ENCODE data around the gene FSTL5.

The FSTL5 gene

GRCh38 chr4:161907590-161907955 lies 256.2 kb downstream of the FSTL5 start:
- H4K91ac ChIP-seq (ENCODE audit: low read depth, low read length, poor library complexity): no peak overlapping the region
- H2AK5ac ChIP-seq (ENCODE audit: low read depth, low read length): no peak overlapping the region
- H3K9ac ChIP-seq (ENCODE audit: low read depth, low read length, poor library complexity): no peak overlapping the region
- H2BK15ac ChIP-seq (ENCODE audit: low read length): no peak overlapping the region
- H2BK5ac ChIP-seq (ENCODE audit: low read length): no peak overlapping the region
- no peak overlapping the region for H3K18ac ChIP-seq (ENCODE audit: low read length)
- H3K4me2 ChIP-seq (ENCODE audit: insufficient read depth, low read length, poor library complexity, severe bottlenecking): no peak overlapping the region
- H2BK120ac ChIP-seq (ENCODE audit: low read depth, low read length): no peak overlapping the region
- no peak overlapping the region for H3K4me3 ChIP-seq (ENCODE audit: low read length in 2 of 2)
- DNase-seq (ENCODE audit: low spot score): no peak
- H3K4me1 ChIP-seq (ENCODE audit: control insufficient read depth in 2 of 2, insufficient read depth in 1 of 2, low read depth in 1 of 2, low read length in 2 of 2): no peaks in the 10 kb centered on the region
- no peak overlapping the region for H4K8ac ChIP-seq (ENCODE audit: low read depth, low read length)
- WGBS, 2 donors (ENCODE audit: extremely low coverage in 2 of 2, insufficient read length in 2 of 2, insufficient replicate concordance in 1 of 2): no CpG with 5 or more reads among the region's 2 CpGs
- no peak overlapping the region for H3K14ac ChIP-seq (ENCODE audit: low read length)
- no peaks in the 10 kb centered on the region for H3K36me3 ChIP-seq (replicated peaks in 1 of 2; ENCODE audit: control insufficient read depth in 2 of 2, insufficient read depth in 2 of 2, low read length in 2 of 2)
- H3K27me3 ChIP-seq (ENCODE audit: control insufficient read depth in 3 of 3, insufficient read depth in 3 of 3, low read depth in 1 of 3, low read length in 3 of 3): no peaks in the 10 kb centered on the region
- no peak overlapping the region for H2AFZ ChIP-seq (ENCODE audit: low read length)
- H3K9me3 ChIP-seq (replicated peaks in 1 of 2; ENCODE audit: control insufficient read depth in 2 of 2, insufficient read depth in 1 of 2, low read depth in 1 of 2, low read length in 2 of 2): no peaks in the 10 kb centered on the region
- H2BK12ac ChIP-seq (ENCODE audit: low read length): no peak overlapping the region
- no peak overlapping the region for H3K23ac ChIP-seq (ENCODE audit: low read depth, low read length, poor library complexity)
- no peak overlapping the region for H3K27ac ChIP-seq (replicated peaks; ENCODE audit: low read length)
- H3K79me1 ChIP-seq (ENCODE audit: low read depth, low read length): no peaks in the 10 kb centered on the region
- H3K4ac ChIP-seq (ENCODE audit: low read length): no peak overlapping the region

- H3K4me3 ChIP-seq (ENCODE audit: low read length in 2 of 2): no peak overlapping the region
- H3K14ac ChIP-seq (ENCODE audit: low read length): no peak overlapping the region
- no peak overlapping the region for H3K23ac ChIP-seq (ENCODE audit: low read depth, low read length, poor library complexity)
- H3K4ac ChIP-seq (ENCODE audit: low read length): no peak overlapping the region
- no peak overlapping the region for H2BK15ac ChIP-seq (ENCODE audit: low read length)
- no peak overlapping the region for H2BK120ac ChIP-seq (ENCODE audit: low read depth, low read length)
- DNase-seq (ENCODE audit: low spot score): no peak
- WGBS, 2 donors (ENCODE audit: extremely low coverage in 2 of 2, insufficient read length in 2 of 2, insufficient replicate concordance in 1 of 2): no CpG with 5 or more reads among the region's 4 CpGs
- no peaks in the 10 kb centered on the region for H3K79me1 ChIP-seq (ENCODE audit: low read depth, low read length)
- no peak overlapping the region for H3K4me2 ChIP-seq (ENCODE audit: insufficient read depth, low read length, poor library complexity, severe bottlenecking)
- no peak overlapping the region for H3K18ac ChIP-seq (ENCODE audit: low read length)
- no peak overlapping the region for H2BK5ac ChIP-seq (ENCODE audit: low read length)
- no peak overlapping the region for H2BK12ac ChIP-seq (ENCODE audit: low read length)
- H3K9me3 ChIP-seq (replicated peaks in 1 of 2; ENCODE audit: control insufficient read depth in 2 of 2, insufficient read depth in 1 of 2, low read depth in 1 of 2, low read length in 2 of 2): no peaks in the 10 kb centered on the region
- H2AFZ ChIP-seq (ENCODE audit: low read length): no peak overlapping the region
- H4K91ac ChIP-seq (ENCODE audit: low read depth, low read length, poor library complexity): no peak overlapping the region
- no peak overlapping the region for H3K27ac ChIP-seq (replicated peaks; ENCODE audit: low read length)
- H2AK5ac ChIP-seq (ENCODE audit: low read depth, low read length): no peak overlapping the region
- no peaks in the 10 kb centered on the region for H3K27me3 ChIP-seq (ENCODE audit: control insufficient read depth in 3 of 3, insufficient read depth in 3 of 3, low read depth in 1 of 3, low read length in 3 of 3)
- no peaks in the 10 kb centered on the region for H3K4me1 ChIP-seq (ENCODE audit: control insufficient read depth in 2 of 2, insufficient read depth in 1 of 2, low read depth in 1 of 2, low read length in 2 of 2)
- no peak overlapping the region for H4K8ac ChIP-seq (ENCODE audit: low read depth, low read length)
- no peaks in the 10 kb centered on the region for H3K36me3 ChIP-seq (replicated peaks in 1 of 2; ENCODE audit: control insufficient read depth in 2 of 2, insufficient read depth in 2 of 2, low read length in 2 of 2)
- H3K9ac ChIP-seq (ENCODE audit: low read depth, low read length, poor library complexity): no peak overlapping the region
Observed at GRCh38 chr4:161906836-161907589, 256.8 kb downstream of the FSTL5 start.

- WGBS, 2 donors (ENCODE audit: extremely low coverage in 2 of 2, insufficient read length in 2 of 2, insufficient replicate concordance in 1 of 2): no CpG with 5 or more reads among the region's 6 CpGs
- DNase-seq (ENCODE audit: low spot score): no peak
- no peak overlapping the region for H2BK15ac ChIP-seq (ENCODE audit: low read length)
- no peaks in the 10 kb centered on the region for H3K4me1 ChIP-seq (ENCODE audit: control insufficient read depth in 2 of 2, insufficient read depth in 1 of 2, low read depth in 1 of 2, low read length in 2 of 2)
- H3K79me1 ChIP-seq (ENCODE audit: low read depth, low read length): no peaks in the 10 kb centered on the region
- no peak overlapping the region for H3K4me2 ChIP-seq (ENCODE audit: insufficient read depth, low read length, poor library complexity, severe bottlenecking)
- no peaks in the 10 kb centered on the region for H3K27me3 ChIP-seq (ENCODE audit: control insufficient read depth in 3 of 3, insufficient read depth in 3 of 3, low read depth in 1 of 3, low read length in 3 of 3)
- H3K23ac ChIP-seq (ENCODE audit: low read depth, low read length, poor library complexity): no peak overlapping the region
- H3K4ac ChIP-seq (ENCODE audit: low read length): no peak overlapping the region
- no peak overlapping the region for H3K27ac ChIP-seq (replicated peaks; ENCODE audit: low read length)
- no peak overlapping the region for H3K4me3 ChIP-seq (ENCODE audit: low read length in 2 of 2)
- H3K18ac ChIP-seq (ENCODE audit: low read length): no peak overlapping the region
- no peak overlapping the region for H3K14ac ChIP-seq (ENCODE audit: low read length)
- no peaks in the 10 kb centered on the region for H3K9me3 ChIP-seq (replicated peaks in 1 of 2; ENCODE audit: control insufficient read depth in 2 of 2, insufficient read depth in 1 of 2, low read depth in 1 of 2, low read length in 2 of 2)
- no peak overlapping the region for H3K9ac ChIP-seq (ENCODE audit: low read depth, low read length, poor library complexity)
- H4K8ac ChIP-seq (ENCODE audit: low read depth, low read length): no peak overlapping the region
- H2AFZ ChIP-seq (ENCODE audit: low read length): no peak overlapping the region
- H2BK5ac ChIP-seq (ENCODE audit: low read length): no peak overlapping the region
- no peak overlapping the region for H4K91ac ChIP-seq (ENCODE audit: low read depth, low read length, poor library complexity)
- H3K36me3 ChIP-seq (replicated peaks in 1 of 2; ENCODE audit: control insufficient read depth in 2 of 2, insufficient read depth in 2 of 2, low read length in 2 of 2): no peaks in the 10 kb centered on the region
- H2BK12ac ChIP-seq (ENCODE audit: low read length): no peak overlapping the region
- H2BK120ac ChIP-seq (ENCODE audit: low read depth, low read length): no peak overlapping the region
- H2AK5ac ChIP-seq (ENCODE audit: low read depth, low read length): no peak overlapping the region
Observed at GRCh38 chr4:161900110-161900509, 263.7 kb downstream of the FSTL5 start.

GRCh38 chr4:161894493-161895167 lies 269.2 kb downstream of the FSTL5 start:
- Histone ChIP-seq H3K23ac (ENCODE audit: low read depth, low read length, poor library complexity) (no peak overlapping the region), H3K9ac (ENCODE audit: low read depth, low read length, poor library complexity) (no peak overlapping the region), H3K18ac (ENCODE audit: low read length) (no peak overlapping the region), H3K4me2 (ENCODE audit: insufficient read depth, low read length, poor library complexity, severe bottlenecking) (no peak overlapping the region), H3K27ac (replicated peaks; ENCODE audit: low read length) (no peak overlapping the region), H2BK5ac (ENCODE audit: low read length) (no peak overlapping the region), H3K14ac (ENCODE audit: low read length) (no peak overlapping the region), H2BK120ac (ENCODE audit: low read depth, low read length) (no peak overlapping the region), H4K91ac (ENCODE audit: low read depth, low read length, poor library complexity) (no peak overlapping the region), H2BK12ac (ENCODE audit: low read length) (no peak overlapping the region), H3K4me1 (ENCODE audit: control insufficient read depth in 2 of 2, insufficient read depth in 1 of 2, low read depth in 1 of 2, low read length in 2 of 2) (no peaks in the 10 kb centered on the region), H3K36me3 (replicated peaks in 1 of 2; ENCODE audit: control insufficient read depth in 2 of 2, insufficient read depth in 2 of 2, low read length in 2 of 2) (no peaks in the 10 kb centered on the region), H2AFZ (ENCODE audit: low read length) (no peak overlapping the region), H4K8ac (ENCODE audit: low read depth, low read length) (no peak overlapping the region), H3K4ac (ENCODE audit: low read length) (no peak overlapping the region), H2BK15ac (ENCODE audit: low read length) (no peak overlapping the region), H3K79me1 (ENCODE audit: low read depth, low read length) (no peaks in the 10 kb centered on the region), H3K4me3 (ENCODE audit: low read length in 2 of 2) (no peak overlapping the region), H2AK5ac (ENCODE audit: low read depth, low read length) (no peak overlapping the region), H3K27me3 (ENCODE audit: control insufficient read depth in 3 of 3, insufficient read depth in 3 of 3, low read depth in 1 of 3, low read length in 3 of 3) (no peaks in the 10 kb centered on the region), H3K9me3 (replicated peaks in 1 of 2; ENCODE audit: control insufficient read depth in 2 of 2, insufficient read depth in 1 of 2, low read depth in 1 of 2, low read length in 2 of 2) (no peaks in the 10 kb centered on the region)
- WGBS, 2 donors (ENCODE audit: extremely low coverage in 2 of 2, insufficient read length in 2 of 2, insufficient replicate concordance in 1 of 2): no CpG with 5 or more reads among the region's 6 CpGs
- no peak for DNase-seq (ENCODE audit: low spot score)

All from neuronal stem cell (in vitro differentiated cells).